HG02970 (cell line): ENCODE data around the gene IL17REL.

Experiments used
- ATAC-seq: cut with Tn5 transposase; IDR thresholded peaks from one replicate; pipeline ENCODE4 v1.9.1; 2021; ENCODE audit warnings: mild to moderate bottlenecking, moderate library complexity, moderate number of reproducible peaks; ENCODE audit not compliant: unreplicated experiment, low FRiP score

The IL17REL gene

GRCh38 chr22:50008151-50009040 lies 4.2 kb downstream of the IL17REL start:
- no peak for ATAC-seq

- ATAC-seq = no peak
Observed at GRCh38 chr22:50007057-50007511, 5.5 kb downstream of the IL17REL start.

- ATAC-seq = no peak
Observed at GRCh38 chr22:50004918-50005317, 7.6 kb downstream of the IL17REL start.

GRCh38 chr22:50002791-50003190 lies 9.8 kb downstream of the IL17REL start:
- ATAC-seq = no peak

GRCh38 chr22:50001388-50002231 lies 11.0 kb downstream of the IL17REL start:
- no peak for ATAC-seq

- no peak for ATAC-seq
Observed at GRCh38 chr22:50000587-50001387, 11.8 kb downstream of the IL17REL start.

- no peak for ATAC-seq
Observed at GRCh38 chr22:49999946-50000586, 12.5 kb downstream of the IL17REL start.

GRCh38 chr22:49999063-49999945 lies 13.3 kb downstream of the IL17REL start:
- ATAC-seq = no peak

GRCh38 chr22:49998718-49999062 lies 13.9 kb downstream of the IL17REL start:
- no peak for ATAC-seq

- ATAC-seq = no peak
Observed at GRCh38 chr22:49997932-49998717, 14.4 kb downstream of the IL17REL start.

- no peak for ATAC-seq
Observed at GRCh38 chr22:49997251-49997599, 15.3 kb downstream of the IL17REL start.

GRCh38 chr22:49996518-49997250 lies 15.9 kb downstream of the IL17REL start:
- ATAC-seq = no peak

GRCh38 chr22:49996119-49996517 lies 16.4 kb downstream of the IL17REL start:
- no peak for ATAC-seq

- ATAC-seq = no peak
Observed at GRCh38 chr22:49995361-49996118, 17.0 kb downstream of the IL17REL start.

GRCh38 chr22:49995041-49995360 lies 17.6 kb downstream of the IL17REL start:
- ATAC-seq = no peak

- no peak for ATAC-seq
Observed at GRCh38 chr22:49994361-49995040, 18.1 kb downstream of the IL17REL start.
